ENCODE data around the gene TADA2B.

The TADA2B gene

DNA sequence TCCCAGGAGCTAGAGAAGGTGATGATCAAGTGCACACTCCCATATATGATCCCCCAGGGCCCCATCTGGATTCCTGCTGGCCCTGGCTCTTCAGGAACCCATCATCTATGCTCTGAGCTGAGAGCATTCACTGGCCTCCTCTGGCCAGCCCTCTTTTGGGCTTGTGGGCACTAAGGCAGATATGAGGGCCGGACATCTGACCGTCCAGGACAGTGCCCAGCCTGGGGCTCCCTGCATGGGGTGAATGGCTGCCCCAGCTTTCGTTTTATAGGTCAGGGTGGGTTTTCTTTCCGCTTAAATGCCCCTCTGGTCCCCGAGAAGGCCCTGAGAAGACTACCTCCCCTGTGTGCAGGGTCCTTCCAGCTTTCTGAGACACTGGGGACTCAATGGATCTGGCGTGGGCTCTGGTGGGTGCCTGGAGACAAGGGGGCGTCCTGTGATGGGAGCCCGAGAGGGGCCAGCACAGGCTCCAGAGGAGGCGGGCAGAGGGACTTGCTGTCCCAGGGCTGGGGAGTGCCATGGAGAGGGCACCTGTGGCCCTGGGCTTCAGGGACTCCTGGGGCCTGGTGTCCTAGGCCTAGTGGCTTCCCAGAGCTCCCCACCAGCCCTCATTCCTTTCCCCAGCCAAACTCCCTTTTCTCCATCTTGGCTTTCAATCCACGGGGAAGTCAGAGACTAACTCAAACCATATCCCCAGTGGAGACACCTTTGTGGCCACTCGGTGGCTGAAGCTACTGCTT is 64.2 kb downstream of the TADA2B start:
- TF ChIP-seq, protein P1, sequence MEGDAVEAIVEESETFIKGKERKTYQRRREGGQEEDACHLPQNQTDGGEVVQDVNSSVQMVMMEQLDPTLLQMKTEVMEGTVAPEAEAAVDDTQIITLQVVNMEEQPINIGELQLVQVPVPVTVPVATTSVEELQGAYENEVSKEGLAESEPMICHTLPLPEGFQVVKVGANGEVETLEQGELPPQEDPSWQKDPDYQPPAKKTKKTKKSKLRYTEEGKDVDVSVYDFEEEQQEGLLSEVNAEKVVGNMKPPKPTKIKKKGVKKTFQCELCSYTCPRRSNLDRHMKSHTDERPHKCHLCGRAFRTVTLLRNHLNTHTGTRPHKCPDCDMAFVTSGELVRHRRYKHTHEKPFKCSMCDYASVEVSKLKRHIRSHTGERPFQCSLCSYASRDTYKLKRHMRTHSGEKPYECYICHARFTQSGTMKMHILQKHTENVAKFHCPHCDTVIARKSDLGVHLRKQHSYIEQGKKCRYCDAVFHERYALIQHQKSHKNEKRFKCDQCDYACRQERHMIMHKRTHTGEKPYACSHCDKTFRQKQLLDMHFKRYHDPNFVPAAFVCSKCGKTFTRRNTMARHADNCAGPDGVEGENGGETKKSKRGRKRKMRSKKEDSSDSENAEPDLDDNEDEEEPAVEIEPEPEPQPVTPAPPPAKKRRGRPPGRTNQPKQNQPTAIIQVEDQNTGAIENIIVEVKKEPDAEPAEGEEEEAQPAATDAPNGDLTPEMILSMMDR (IDR thresholded peaks at IDR 0.05): no peak

Data from LNCAP (cell line).